IPS-20b (cell line): ENCODE data around the gene PIGQ.
A peak's percentile ranks its signal among the peaks of the same experiment; 100 is the strongest.

Experiments
- H3K27ac ChIP-seq: one replicate; pipeline ENCODE4 v1.5.1; 2013; ENCODE audit warnings: low read length
- H3K27me3 ChIP-seq: 2 replicates; pipeline ENCODE4 v1.6.1; 2013; ENCODE audit warnings: mild to moderate bottlenecking, low read length, inconsistent platforms; ENCODE audit not compliant: insufficient read depth
- H3K36me3 ChIP-seq: 2 replicates; pipeline ENCODE4 v1.6.1; 2013; ENCODE audit warnings: low read depth, mild to moderate bottlenecking, inconsistent platforms, low read length, moderate library complexity; ENCODE audit not compliant: insufficient read depth
- H3K4me1 ChIP-seq: 2 replicates; pipeline ENCODE4 v1.6.1; 2013; ENCODE audit warnings: mild to moderate bottlenecking, control low read depth, inconsistent platforms, low read length, moderate library complexity; ENCODE audit not compliant: insufficient read depth
- H3K4me3 ChIP-seq: 2 replicates; pipeline ENCODE4 v1.5.1; 2013; ENCODE audit warnings: mild to moderate bottlenecking, low read length, inconsistent platforms
- H3K9ac ChIP-seq: 2 replicates; pipeline ENCODE4 v1.6.1; 2013; ENCODE audit warnings: low read depth, mild to moderate bottlenecking, inconsistent platforms, low read length, moderate library complexity
- H3K9me3 ChIP-seq: 2 replicates; pipeline ENCODE4 v1.6.1; 2013; ENCODE audit warnings: mild to moderate bottlenecking, low read depth, low read length, inconsistent platforms; ENCODE audit not compliant: insufficient read depth

PIGQ gene

DNA sequence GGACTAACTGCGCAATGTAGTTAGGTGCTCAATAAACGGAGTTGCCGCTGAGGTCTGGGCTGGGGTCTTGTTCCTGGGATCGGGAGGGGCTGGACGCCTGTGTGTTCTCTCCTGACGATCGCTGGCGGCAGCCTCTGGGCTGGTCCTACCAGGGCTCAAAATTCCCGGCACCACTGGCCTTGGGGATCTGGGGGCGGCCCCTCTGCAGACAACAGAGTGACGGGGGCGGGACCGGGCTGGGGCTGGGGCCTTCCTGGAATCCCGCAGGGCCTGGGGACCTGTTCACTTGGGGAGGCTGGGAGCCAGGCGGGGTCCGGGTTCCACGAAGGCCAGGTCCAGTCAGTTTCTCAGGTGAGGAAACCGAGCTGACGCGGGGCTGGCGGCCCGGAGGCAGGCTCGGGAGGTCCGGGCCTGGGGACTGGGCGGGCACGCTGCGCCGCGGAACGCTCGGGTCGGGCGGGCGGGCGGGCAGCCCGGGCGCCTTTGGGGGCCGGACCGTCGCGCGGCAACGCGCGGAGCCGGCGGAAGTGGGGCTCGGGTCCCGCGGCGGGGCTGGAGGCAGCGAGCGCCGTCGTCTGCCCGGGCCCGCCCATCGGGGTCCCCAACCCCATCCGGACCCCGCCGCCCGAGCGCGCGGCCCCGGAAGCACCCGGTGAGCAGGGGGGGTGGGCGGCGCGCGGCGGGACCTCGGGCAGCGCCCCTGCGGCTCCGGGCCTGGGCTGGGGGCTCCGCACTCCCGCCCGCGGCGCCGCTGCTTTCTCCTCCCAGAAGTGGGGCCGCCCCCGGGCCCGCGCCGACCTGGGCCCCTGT lies at the start of gene PIGQ:
Gene PIGQ, plus strand, starts transcription at position 524 of the 810 bp plus-strand sequence. CDS start 4,107 bp downstream, outside the sequence.
- no peaks in the 10 kb centered on the region for H3K27me3 ChIP-seq
- H3K9me3 ChIP-seq: no peaks in the 10 kb centered on the region
- no peak within 1 kb of the TSS for H3K27ac ChIP-seq
- H3K36me3 ChIP-seq: no peaks in the 10 kb centered on the region
- peak within 1 kb of the TSS; percentile 83 for H3K9ac ChIP-seq
- peak within 1 kb of the TSS; percentile 94 for H3K4me3 ChIP-seq
- H3K4me1 ChIP-seq: peaks cover 6% of the 10 kb centered on the region; the same call in 1 of the 2 replicates

- no peaks in the 10 kb centered on the region for H3K4me1 ChIP-seq
- peaks cover 6% of the 10 kb centered on the region for H3K36me3 ChIP-seq
- H3K27ac ChIP-seq: no peak overlapping the region
- no peaks in the 10 kb centered on the region for H3K9me3 ChIP-seq
- H3K4me3 ChIP-seq: no peak overlapping the region
- H3K9ac ChIP-seq: no peak overlapping the region
- no peaks in the 10 kb centered on the region for H3K27me3 ChIP-seq
Observed at GRCh38 chr16:520847-521246, 48.9 kb upstream of the PIGQ start.

DNA sequence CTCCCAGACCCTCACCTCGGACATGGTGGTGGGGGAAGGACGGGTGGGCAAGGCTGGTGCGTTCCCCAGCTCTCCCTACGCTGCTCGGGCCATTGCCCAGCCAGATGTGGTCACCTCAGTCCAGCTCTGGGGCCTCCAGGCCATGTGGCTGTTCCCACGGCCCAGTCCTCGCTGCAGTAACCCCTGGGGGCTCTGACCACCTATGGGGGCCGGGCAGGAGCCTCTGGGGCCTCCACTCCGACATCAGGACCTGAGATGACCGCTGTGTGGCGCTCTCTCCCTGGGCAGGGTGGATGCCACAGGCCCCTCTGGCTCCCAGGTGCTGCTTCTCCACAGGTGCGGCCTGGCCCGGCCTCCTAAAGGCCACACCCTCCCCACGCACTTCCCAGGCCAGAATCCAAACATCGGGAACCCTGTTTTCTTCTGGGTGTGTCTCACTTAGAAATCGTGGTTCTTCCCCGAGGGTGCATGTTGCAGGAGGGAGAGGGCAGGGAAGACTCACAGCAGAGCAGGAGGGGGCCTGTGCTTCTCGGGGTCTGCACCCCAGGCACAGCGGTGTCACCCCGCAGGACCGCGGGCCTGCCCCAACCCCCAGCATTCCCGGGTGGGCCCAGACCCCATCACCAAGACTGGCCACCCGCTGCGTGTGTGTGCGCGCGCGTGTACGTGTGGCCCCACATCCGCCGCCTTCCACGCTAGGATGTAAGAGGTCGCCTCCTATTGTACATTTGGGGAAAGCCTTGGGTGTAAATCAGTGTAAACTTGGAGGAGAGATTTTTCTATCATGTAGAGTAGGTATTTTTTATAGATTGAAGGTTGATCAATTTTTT lies 48.2 kb upstream of the PIGQ start:
- no peaks in the 10 kb centered on the region for H3K9me3 ChIP-seq
- no peak overlapping the region for H3K27ac ChIP-seq
- peaks cover 6% of the 10 kb centered on the region for H3K36me3 ChIP-seq
- no peaks in the 10 kb centered on the region for H3K27me3 ChIP-seq
- no peaks in the 10 kb centered on the region for H3K4me1 ChIP-seq
- H3K4me3 ChIP-seq: no peak overlapping the region
- H3K9ac ChIP-seq: no peak overlapping the region

- no peak overlapping the region for H3K27ac ChIP-seq
- no peaks in the 10 kb centered on the region for H3K9me3 ChIP-seq
- no peak overlapping the region for H3K4me3 ChIP-seq
- H3K4me1 ChIP-seq: no peaks in the 10 kb centered on the region
- H3K36me3 ChIP-seq: peaks cover 6% of the 10 kb centered on the region
- no peaks in the 10 kb centered on the region for H3K27me3 ChIP-seq
- H3K9ac ChIP-seq: no peak overlapping the region
Observed at GRCh38 chr16:522320-523096, 47.3 kb upstream of the PIGQ start.

DNA sequence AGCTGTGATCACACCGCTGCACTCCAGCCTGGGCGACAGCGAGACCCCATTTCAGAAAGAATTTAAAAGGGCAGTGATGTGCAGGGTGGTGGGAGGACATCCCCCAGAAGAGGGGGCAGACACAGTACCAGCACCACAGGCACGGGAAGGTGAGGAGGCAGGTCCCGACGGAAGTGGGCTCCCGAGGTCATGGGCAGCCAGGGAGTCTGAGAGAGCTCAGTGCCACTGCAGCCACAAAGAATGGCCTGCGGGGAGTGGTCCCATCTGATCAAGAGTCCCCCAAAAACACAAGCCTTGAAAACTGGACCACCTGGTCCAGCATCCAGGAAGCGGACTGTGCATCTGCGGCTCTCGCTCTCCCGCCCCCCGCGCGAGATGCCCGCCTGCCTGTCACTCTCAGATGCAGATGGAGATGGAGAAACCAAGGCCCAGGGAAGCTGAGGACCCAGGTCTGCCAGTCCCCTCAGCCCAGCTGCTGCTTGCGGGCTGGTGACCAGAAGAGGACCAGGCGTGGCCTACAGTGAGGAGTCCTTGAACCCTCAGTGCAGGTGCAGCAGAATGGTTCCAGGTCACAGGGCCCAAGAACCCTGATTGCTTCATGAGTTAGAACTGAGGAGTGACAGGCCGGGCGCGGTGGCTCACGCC lies 46.5 kb upstream of the PIGQ start:
- H3K27me3 ChIP-seq: no peaks in the 10 kb centered on the region
- H3K9ac ChIP-seq: no peak overlapping the region
- H3K36me3 ChIP-seq: peaks cover 6% of the 10 kb centered on the region
- H3K9me3 ChIP-seq: no peaks in the 10 kb centered on the region
- no peak overlapping the region for H3K27ac ChIP-seq
- H3K4me1 ChIP-seq: no peaks in the 10 kb centered on the region; the same call in 1 of the 2 replicates
- no peak overlapping the region for H3K4me3 ChIP-seq

DNA sequence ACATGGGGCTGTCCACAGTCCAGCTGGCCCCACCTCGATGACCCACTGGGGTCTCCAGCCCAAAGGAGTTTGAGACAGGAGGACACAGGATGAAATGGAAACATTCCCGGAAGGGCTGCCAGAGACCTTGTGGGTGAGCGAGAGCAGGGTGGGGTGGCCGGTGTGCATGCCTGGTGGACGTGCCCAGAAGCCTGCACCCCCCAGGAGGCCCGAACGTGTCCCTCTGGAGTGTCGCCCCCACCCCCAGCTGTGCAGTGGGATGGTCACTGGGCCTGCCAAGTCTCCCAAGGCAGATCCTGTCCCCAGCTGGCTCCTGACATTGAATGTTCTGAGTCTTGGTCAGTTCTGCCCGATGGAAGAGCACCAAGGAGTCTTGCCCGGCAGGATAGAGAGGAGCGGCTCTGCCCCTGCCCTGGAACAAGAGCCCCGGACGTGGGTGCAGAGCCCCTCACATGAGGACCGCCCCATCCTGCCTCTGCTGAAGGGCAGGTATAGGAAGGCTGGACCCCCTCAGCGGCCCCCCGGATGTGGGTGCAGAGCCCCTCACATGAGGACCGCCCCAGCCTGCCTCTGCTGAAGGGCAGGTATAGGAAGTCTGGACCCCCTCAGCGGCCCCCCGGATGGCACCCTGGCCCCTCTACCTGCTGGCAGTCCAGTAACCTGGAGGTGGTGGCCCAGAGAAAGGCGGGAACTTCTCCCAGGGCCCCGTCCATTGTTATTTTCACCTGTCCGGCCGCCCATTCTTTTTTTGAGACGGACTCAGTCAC lies 45.3 kb upstream of the PIGQ start:
- no peak overlapping the region for H3K27ac ChIP-seq
- no peaks in the 10 kb centered on the region for H3K9me3 ChIP-seq
- H3K4me3 ChIP-seq: no peak overlapping the region
- no peaks in the 10 kb centered on the region for H3K27me3 ChIP-seq
- H3K4me1 ChIP-seq: peaks cover 6% of the 10 kb centered on the region; the same call in 1 of the 2 replicates
- H3K36me3 ChIP-seq: peaks cover 6% of the 10 kb centered on the region
- H3K9ac ChIP-seq: no peak overlapping the region

DNA sequence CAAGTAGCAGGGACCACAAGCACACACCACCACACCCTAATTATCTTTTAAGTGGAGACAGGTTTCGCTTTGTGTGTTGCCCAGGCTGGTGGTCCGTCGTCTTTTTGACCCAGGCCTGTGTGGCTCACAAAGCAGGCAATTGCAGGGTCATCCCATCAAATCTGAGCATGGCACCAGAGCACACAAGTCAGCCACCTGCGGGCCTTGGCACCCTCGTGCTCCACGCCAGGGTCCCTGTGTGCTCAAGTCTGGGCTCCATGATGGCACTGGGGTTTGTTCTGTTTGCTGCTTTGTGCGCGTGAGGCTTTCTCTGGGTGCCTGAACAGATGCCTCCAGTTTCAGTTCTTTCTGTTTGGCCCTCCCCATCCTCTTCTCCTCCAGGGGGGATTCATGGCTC lies 44.6 kb upstream of the PIGQ start:
- Histone ChIP-seq H3K27me3 (no peaks in the 10 kb centered on the region), H3K27ac (no peak overlapping the region), H3K4me1 (peaks cover 6% of the 10 kb centered on the region; the same call in 1 of the 2 replicates), H3K9me3 (no peaks in the 10 kb centered on the region), H3K36me3 (peaks cover 6% of the 10 kb centered on the region), H3K4me3 (no peak overlapping the region), H3K9ac (no peak overlapping the region)

DNA sequence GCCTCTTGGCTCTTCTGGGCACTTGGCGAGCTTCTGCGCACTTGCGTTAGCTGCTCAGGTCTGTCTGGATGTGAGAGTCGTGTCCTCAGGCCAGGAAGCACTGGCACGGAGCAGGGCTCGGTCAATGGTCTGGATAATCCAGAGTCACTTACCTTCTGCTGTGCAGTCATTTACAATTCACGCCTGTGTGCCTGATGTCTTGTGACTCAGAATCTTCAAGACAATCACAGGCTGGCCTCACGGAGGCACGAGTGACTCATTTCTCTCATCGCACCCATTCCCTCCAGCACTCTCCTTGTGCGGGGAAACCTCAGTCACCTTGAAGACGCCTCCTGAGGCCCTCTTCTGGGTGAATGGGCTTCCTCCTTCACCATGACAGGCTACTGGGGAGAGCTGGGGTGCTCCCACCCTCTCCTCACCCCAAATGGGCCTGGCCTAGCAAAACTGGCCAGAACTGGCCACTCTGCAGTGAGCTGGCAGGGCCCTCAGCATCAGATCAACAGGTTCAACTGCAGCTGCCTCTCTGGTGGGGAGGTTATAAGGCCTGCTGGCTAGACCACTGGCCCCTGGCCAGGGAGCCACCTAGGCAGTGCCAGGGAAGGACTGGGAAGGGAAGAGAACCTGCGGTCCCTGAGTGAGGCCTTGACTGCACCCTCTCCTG lies 44.1 kb upstream of the PIGQ start:
- Histone ChIP-seq H3K9me3 (no peaks in the 10 kb centered on the region), H3K27me3 (no peaks in the 10 kb centered on the region), H3K4me3 (peak overlapping the region; percentile 88; the same call in 1 of the 2 replicates), H3K27ac (no peak overlapping the region), H3K4me1 (peaks cover 6% of the 10 kb centered on the region; the same call in 1 of the 2 replicates), H3K9ac (no peak overlapping the region; the same call in 1 of the 2 replicates), H3K36me3 (peaks cover 1% of the 10 kb centered on the region)

- Histone ChIP-seq H3K27ac (peak overlapping the region; percentile 87), H3K9ac (peak overlapping the region; percentile 87), H3K4me3 (peak overlapping the region; percentile 88), H3K36me3 (no peaks in the 10 kb centered on the region), H3K27me3 (no peaks in the 10 kb centered on the region), H3K4me1 (peaks cover 6% of the 10 kb centered on the region; the same call in 1 of the 2 replicates), H3K9me3 (no peaks in the 10 kb centered on the region)
Observed at GRCh38 chr16:526181-527014, 43.4 kb upstream of the PIGQ start.
